H1 (cell line): ENCODE data around the gene ADRA2B. TPM values are rescaled to one million over a fixed set of nuclear protein-coding genes. Genes with fewer than 3 reads are reported as not detected.

Experiments
- CREB1 ChIP-seq: IDR thresholded peaks from 2 replicates; pipeline ENCODE4 v1.6.1; 2012; ENCODE audit warnings: inconsistent platforms
- FOSL1 ChIP-seq: IDR thresholded peaks from 2 replicates; pipeline ENCODE4 v1.6.1; 2011; ENCODE audit warnings: mild to moderate bottlenecking, low read depth, low read length, moderate library complexity; ENCODE audit not compliant: insufficient read depth
- GABPA ChIP-seq: IDR thresholded peaks from 2 replicates; pipeline ENCODE4 v1.6.1; 2011; ENCODE audit warnings: mild to moderate bottlenecking, low read length, moderate library complexity, borderline replicate concordance; ENCODE audit not compliant: insufficient read depth
- PHF8 ChIP-seq: fragments of 200-600 bp; sonication (generic); conservative IDR thresholded peaks from 2 replicates; pipeline ENCODE4 v1.7.1; 2012; ENCODE audit warnings: low read depth, mild to moderate bottlenecking, inconsistent platforms, low read length, moderate library complexity
- SIN3A ChIP-seq, 2 experiments: IDR thresholded peaks in 1 of 2; conservative IDR thresholded peaks in 1 of 2; 2 replicates each; pipeline ENCODE4 v1.6.1; 2011 to 2012; ENCODE audit warnings: low read length in 2 of 2, improper control_type of control experiment in 1 of 2, low read depth in 1 of 2, mild to moderate bottlenecking in 1 of 2
- SRF ChIP-seq: IDR thresholded peaks from 2 replicates; pipeline ENCODE4 v1.6.1; 2011; ENCODE audit warnings: mild to moderate bottlenecking, low read depth, low read length, moderate library complexity
- SUZ12 ChIP-seq: fragments of 200-600 bp; sonication (generic); IDR thresholded peaks from 2 replicates; pipeline ENCODE4 v1.6.1; 2012; ENCODE audit warnings: mild to moderate bottlenecking, inconsistent platforms, low read length, moderate library complexity, mixed read lengths
- polyA plus RNA-seq, 7 experiments: library from polyadenylated mRNA; depleted of rRNA in 3 of 7; stranded (reverse) in 5 of 7; unstranded in 2 of 7; fragments of >200 nt in 5 of 7; fragments of 200-250 nt in 2 of 7; gene quantifications; 1 replicate in 5 of 7; 2 replicates in 1 of 7; 4 replicates in 1 of 7; pipeline versions ENCODE4 v1.2.1 to v1.2.3, GENCODE V29; 2011 to 2013; ENCODE audit warnings: missing spikeins in 2 of 7, mixed read lengths in 2 of 7
- total RNA-seq: library from RNA; stranded (reverse); fragmentation: NEBNext Ultra II Directional; extraction: Animal tissue kit (Norgen Biotek cat#: 25700); gene quantifications from 2 replicates; pipeline ENCODE4 v1.2.1, GENCODE V29; 2021
- TF ChIP-seq, protein P1 (sequence below): fragments of 300-600 bp; sonication (generic); IDR thresholded peaks from 2 replicates; pipeline ENCODE4 v1.7.1; 2012; ENCODE audit warnings: low read length, moderate library complexity, mild to moderate bottlenecking, inconsistent platforms; ENCODE audit not compliant: insufficient replicate concordance
- TF ChIP-seq, protein P2 (sequence below): IDR thresholded peaks from 2 replicates; pipeline ENCODE4 v1.6.1; 2012; ENCODE audit warnings: low read length, inconsistent platforms
- TF ChIP-seq, protein P3 (sequence below): IDR thresholded peaks from 2 replicates; pipeline ENCODE4 v1.6.1; 2012; ENCODE audit warnings: inconsistent platforms

ADRA2B gene
- total and polyA plus RNA-seq, 2 of the 8 experiments (the other 6 are each of a cell fraction or from before 2014, with no cell fraction given) = 5.8 to 6.5 TPM

DNA sequence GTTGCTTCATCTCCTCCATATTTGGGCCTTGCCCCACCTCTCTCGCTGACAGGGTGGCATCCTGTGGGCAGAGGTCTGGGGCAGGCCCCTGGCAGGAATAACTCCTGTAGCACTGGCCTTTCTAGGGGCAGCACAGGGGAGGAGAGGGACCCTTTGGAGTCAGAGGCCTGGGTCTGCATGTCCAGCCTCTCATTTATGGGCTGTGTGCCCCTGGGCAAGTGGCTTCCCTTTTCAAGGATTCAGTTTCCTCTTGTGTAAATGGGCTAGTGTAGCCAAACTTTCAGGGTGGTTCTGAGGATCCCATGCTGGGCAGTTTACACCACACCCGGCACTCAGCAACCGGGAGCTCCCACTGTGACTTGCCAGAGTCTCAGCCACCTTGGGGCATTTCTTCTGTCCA, 23.4 kb downstream of the ADRA2B start (continued):
- TF ChIP-seq, protein P1, sequence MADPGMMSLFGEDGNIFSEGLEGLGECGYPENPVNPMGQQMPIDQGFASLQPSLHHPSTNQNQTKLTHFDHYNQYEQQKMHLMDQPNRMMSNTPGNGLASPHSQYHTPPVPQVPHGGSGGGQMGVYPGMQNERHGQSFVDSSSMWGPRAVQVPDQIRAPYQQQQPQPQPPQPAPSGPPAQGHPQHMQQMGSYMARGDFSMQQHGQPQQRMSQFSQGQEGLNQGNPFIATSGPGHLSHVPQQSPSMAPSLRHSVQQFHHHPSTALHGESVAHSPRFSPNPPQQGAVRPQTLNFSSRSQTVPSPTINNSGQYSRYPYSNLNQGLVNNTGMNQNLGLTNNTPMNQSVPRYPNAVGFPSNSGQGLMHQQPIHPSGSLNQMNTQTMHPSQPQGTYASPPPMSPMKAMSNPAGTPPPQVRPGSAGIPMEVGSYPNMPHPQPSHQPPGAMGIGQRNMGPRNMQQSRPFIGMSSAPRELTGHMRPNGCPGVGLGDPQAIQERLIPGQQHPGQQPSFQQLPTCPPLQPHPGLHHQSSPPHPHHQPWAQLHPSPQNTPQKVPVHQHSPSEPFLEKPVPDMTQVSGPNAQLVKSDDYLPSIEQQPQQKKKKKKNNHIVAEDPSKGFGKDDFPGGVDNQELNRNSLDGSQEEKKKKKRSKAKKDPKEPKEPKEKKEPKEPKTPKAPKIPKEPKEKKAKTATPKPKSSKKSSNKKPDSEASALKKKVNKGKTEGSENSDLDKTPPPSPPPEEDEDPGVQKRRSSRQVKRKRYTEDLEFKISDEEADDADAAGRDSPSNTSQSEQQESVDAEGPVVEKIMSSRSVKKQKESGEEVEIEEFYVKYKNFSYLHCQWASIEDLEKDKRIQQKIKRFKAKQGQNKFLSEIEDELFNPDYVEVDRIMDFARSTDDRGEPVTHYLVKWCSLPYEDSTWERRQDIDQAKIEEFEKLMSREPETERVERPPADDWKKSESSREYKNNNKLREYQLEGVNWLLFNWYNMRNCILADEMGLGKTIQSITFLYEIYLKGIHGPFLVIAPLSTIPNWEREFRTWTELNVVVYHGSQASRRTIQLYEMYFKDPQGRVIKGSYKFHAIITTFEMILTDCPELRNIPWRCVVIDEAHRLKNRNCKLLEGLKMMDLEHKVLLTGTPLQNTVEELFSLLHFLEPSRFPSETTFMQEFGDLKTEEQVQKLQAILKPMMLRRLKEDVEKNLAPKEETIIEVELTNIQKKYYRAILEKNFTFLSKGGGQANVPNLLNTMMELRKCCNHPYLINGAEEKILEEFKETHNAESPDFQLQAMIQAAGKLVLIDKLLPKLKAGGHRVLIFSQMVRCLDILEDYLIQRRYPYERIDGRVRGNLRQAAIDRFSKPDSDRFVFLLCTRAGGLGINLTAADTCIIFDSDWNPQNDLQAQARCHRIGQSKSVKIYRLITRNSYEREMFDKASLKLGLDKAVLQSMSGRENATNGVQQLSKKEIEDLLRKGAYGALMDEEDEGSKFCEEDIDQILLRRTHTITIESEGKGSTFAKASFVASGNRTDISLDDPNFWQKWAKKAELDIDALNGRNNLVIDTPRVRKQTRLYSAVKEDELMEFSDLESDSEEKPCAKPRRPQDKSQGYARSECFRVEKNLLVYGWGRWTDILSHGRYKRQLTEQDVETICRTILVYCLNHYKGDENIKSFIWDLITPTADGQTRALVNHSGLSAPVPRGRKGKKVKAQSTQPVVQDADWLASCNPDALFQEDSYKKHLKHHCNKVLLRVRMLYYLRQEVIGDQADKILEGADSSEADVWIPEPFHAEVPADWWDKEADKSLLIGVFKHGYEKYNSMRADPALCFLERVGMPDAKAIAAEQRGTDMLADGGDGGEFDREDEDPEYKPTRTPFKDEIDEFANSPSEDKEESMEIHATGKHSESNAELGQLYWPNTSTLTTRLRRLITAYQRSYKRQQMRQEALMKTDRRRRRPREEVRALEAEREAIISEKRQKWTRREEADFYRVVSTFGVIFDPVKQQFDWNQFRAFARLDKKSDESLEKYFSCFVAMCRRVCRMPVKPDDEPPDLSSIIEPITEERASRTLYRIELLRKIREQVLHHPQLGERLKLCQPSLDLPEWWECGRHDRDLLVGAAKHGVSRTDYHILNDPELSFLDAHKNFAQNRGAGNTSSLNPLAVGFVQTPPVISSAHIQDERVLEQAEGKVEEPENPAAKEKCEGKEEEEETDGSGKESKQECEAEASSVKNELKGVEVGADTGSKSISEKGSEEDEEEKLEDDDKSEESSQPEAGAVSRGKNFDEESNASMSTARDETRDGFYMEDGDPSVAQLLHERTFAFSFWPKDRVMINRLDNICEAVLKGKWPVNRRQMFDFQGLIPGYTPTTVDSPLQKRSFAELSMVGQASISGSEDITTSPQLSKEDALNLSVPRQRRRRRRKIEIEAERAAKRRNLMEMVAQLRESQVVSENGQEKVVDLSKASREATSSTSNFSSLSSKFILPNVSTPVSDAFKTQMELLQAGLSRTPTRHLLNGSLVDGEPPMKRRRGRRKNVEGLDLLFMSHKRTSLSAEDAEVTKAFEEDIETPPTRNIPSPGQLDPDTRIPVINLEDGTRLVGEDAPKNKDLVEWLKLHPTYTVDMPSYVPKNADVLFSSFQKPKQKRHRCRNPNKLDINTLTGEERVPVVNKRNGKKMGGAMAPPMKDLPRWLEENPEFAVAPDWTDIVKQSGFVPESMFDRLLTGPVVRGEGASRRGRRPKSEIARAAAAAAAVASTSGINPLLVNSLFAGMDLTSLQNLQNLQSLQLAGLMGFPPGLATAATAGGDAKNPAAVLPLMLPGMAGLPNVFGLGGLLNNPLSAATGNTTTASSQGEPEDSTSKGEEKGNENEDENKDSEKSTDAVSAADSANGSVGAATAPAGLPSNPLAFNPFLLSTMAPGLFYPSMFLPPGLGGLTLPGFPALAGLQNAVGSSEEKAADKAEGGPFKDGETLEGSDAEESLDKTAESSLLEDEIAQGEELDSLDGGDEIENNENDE = no peak
- no peak for TF ChIP-seq SRF
- TF ChIP-seq SUZ12 = no peak
- TF ChIP-seq SIN3A (conservative IDR thresholded peaks at IDR 0.05 in 1 of 2, IDR thresholded peaks at IDR 0.05 in 1 of 2; ENCODE audit: low read depth in 1 of 2, low read length in 2 of 2) = no peak
- no peak for TF ChIP-seq PHF8
- no peak for TF ChIP-seq FOSL1
- TF ChIP-seq, protein P2, sequence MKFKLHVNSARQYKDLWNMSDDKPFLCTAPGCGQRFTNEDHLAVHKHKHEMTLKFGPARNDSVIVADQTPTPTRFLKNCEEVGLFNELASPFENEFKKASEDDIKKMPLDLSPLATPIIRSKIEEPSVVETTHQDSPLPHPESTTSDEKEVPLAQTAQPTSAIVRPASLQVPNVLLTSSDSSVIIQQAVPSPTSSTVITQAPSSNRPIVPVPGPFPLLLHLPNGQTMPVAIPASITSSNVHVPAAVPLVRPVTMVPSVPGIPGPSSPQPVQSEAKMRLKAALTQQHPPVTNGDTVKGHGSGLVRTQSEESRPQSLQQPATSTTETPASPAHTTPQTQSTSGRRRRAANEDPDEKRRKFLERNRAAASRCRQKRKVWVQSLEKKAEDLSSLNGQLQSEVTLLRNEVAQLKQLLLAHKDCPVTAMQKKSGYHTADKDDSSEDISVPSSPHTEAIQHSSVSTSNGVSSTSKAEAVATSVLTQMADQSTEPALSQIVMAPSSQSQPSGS = no peak
- TF ChIP-seq, protein P3, sequence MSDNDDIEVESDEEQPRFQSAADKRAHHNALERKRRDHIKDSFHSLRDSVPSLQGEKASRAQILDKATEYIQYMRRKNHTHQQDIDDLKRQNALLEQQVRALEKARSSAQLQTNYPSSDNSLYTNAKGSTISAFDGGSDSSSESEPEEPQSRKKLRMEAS = no peak
- TF ChIP-seq CREB1 = no peak
- TF ChIP-seq GABPA = no peak
